Skin epidermis (tissue), 12 donors: Measurements from ENCODE around the gene MINPP1.

Experiments used
- H3K27ac ChIP-seq, 21 experiments: fragments of 200-600 bp; sonication (generic) in 11 of 21; one replicate each; pipeline ENCODE4 v1.5.0; 2020; ENCODE audit warnings: mild to moderate bottlenecking in 3 of 21, inconsistent platforms in 2 of 21, moderate library complexity in 2 of 21
- H3K4me3 ChIP-seq, 7 experiments: fragments of 200-600 bp; sonication (generic) in 2 of 7; one replicate each; pipeline ENCODE4 v1.5.0; 2020; ENCODE audit warnings: inconsistent platforms in 2 of 7, mild to moderate bottlenecking in 2 of 7, moderate library complexity in 1 of 7

MINPP1 gene

DNA sequence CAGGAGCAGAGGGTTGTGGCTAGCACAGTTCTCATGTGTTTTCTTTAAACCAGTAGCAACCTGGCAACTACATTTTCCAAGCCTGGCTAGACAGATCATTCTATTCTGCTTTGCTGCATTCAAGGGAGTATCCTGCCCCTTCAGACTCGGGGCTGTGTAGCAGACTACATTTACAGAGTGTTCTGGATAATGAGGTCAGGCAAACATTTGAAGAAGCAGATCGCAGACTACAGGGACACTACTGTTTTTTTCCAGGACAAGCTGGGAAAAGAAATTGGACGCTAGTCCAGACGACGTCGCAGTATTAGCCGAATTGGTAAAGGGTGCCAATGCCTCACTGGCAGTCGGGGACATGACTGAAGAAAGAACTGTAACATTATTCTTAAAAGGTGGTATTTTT lies 94.0 kb downstream of the MINPP1 start:
- Histone ChIP-seq H3K4me3 (no peak overlapping the region), H3K27ac (no peak overlapping the region)

- Histone ChIP-seq H3K4me3 (no peak overlapping the region), H3K27ac (no peak overlapping the region)
Observed at GRCh38 chr10:87600581-87600980, 95.9 kb downstream of the MINPP1 start.
